ENCODE results near the gene NOP10.
A peak's percentile ranks its signal among the peaks of the same experiment; 100 is the strongest.
"Not testable (repeated sequence)": the region's sequence is repeated elsewhere in the genome, so short reads cannot be mapped to it uniquely, and the experiment has no call there.

Gene NOP10

GRCh38 chr15:34358367-34358766 lies 15.4 kb upstream of the NOP10 start:
- no peak for DNase-seq

GRCh38 chr15:34357653-34358052 lies 14.7 kb upstream of the NOP10 start:
- DNase-seq = no peak

GRCh38 chr15:34355241-34355640 lies 12.3 kb upstream of the NOP10 start:
- no peak for DNase-seq

- DNase-seq = no peak
Measured at GRCh38 chr15:34354286-34354685, 11.3 kb upstream of the NOP10 start.

- DNase-seq = no peak
Measured at GRCh38 chr15:34353627-34354026, 10.7 kb upstream of the NOP10 start.

- DNase-seq = not testable (repeated sequence)
Measured at GRCh38 chr15:34352996-34353395, 10.1 kb upstream of the NOP10 start.

GRCh38 chr15:34349769-34350168 lies 6.8 kb upstream of the NOP10 start:
- no peak for DNase-seq

- no peak for DNase-seq
Measured at GRCh38 chr15:34348735-34349300, 5.9 kb upstream of the NOP10 start.

GRCh38 chr15:34347951-34348638 lies 5.2 kb upstream of the NOP10 start:
- DNase-seq = no peak

GRCh38 chr15:34342213-34342736 lies 661 bp downstream of the NOP10 start:
- not testable (repeated sequence) for DNase-seq

GRCh38 chr15:34341381-34342212 lies 1.3 kb downstream of the NOP10 start:
- no peak for DNase-seq

GRCh38 chr15:34339946-34340345 lies 3.0 kb downstream of the NOP10 start:
- DNase-seq = no peak

- DNase-seq = no peak
Measured at GRCh38 chr15:34338347-34338746, 4.6 kb downstream of the NOP10 start.

GRCh38 chr15:34337557-34338306 lies 5.2 kb downstream of the NOP10 start, which contains the start of gene SLC12A6:
Gene SLC12A6 (minus strand): TSS chr15:34337781. CDS start chr15:34336680, 1,101 bp downstream.
- DNase-seq = peak; percentile 90

GRCh38 chr15:34336991-34337556 lies 5.9 kb downstream of the NOP10 start:
- no peak for DNase-seq

- DNase-seq = no peak
Measured at GRCh38 chr15:34336231-34336990, 6.5 kb downstream of the NOP10 start.

GRCh38 chr15:34335176-34336032 lies 7.5 kb downstream of the NOP10 start:
- no peak for DNase-seq

GRCh38 chr15:34334672-34335071 lies 8.3 kb downstream of the NOP10 start:
- DNase-seq = no peak

GRCh38 chr15:34332553-34333120 lies 10.3 kb downstream of the NOP10 start:
- DNase-seq = no peak

- DNase-seq = no peak
Measured at GRCh38 chr15:34331809-34332208, 11.1 kb downstream of the NOP10 start.
